Measurements from ENCODE around the gene OSGEP.
"Not testable (repeated sequence)": the region's sequence is repeated elsewhere in the genome, so short reads cannot be mapped to it uniquely, and the experiment has no call there.

The OSGEP gene

DNA sequence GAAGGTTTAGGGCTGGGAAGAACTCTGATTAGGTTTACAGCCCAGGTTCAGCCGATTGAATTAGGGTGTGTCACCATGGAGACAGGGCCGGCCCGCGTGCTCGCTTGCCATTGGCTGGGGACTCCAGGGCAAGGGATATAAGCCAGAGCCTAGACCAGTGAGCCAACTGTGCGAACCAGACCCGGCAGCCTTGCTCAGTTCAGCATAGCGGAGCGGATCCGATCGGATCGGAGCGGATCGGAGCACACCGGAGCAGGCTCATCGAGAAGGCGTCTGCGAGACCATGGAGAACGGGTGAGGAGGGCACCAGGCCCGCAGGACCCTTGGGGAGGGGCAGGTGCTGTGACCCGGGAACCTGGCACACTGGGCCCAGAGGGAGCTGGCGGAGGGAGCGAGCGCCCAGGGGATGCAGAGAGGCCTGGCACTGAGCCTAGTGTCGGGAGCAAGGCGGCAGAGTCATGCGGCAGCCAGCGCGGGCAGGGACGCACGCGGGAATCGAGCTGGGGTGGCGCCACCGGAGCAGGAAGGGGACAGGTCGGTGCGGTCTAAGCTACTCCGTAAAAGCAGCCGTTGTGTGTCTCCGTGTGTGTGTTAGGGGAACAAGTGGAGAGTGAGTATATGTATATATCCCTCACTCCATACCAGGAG, 14.8 kb upstream of the OSGEP start, which contains the start of gene PNP:
Gene PNP (plus strand): TSS at position 165 of the 648 bp plus-strand sequence. CDS start 119 bp downstream, at position 284.
- DNase-seq = peak; percentile 97

GRCh38 chr14:20468764-20469241, 14.2 kb upstream of the OSGEP start:
- no peak for DNase-seq

DNA sequence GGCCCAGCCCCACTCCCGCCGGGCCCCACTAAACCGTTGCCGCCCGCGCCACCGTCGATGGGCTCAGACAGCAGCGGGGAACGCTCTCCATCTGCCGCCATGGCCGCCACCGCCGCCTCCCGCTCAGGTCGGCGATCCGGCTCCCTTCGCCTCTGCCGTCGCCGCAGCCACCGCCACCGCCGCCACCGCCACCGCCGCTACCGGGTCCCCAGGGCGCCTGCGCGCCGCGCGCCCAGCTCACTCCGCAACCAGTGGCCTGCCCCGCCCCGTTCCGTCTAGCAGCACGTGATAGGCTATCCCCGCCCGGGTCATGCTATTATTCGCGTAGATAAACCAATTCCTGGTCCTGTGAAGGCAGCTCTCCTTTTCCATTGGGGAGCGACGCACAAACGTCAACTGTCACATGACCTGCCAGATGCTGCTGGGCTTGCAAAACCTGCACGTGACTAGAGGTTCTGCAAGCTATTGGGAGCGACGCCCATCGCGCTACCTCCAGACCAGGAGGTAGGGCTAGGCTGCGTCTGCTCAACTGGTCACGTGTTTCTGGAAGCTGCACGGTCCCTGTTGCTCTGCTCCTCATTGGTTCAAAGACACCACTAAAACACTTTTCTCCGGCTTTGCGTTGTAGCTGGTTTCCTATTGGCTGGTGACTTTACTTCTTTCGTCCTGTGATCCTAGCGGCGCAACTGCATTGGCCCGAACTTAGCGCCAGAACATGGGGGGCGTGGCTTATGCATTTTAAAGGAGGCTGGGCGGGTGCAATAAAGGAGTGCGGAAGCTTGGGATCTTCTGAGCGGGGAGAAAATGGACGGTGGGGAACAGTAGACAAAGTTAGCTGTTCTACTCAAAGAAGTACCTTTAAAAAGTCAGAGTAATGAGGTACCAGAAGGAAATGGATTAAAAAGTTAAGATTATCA, 6.9 kb upstream of the OSGEP start, which contains the start of gene PIP4P1:
Gene PIP4P1 (minus strand): TSS at position 210 of the 917 bp plus-strand sequence. CDS start 109 bp downstream, at position 101.
- DNase-seq = peak; percentile 100

DNA sequence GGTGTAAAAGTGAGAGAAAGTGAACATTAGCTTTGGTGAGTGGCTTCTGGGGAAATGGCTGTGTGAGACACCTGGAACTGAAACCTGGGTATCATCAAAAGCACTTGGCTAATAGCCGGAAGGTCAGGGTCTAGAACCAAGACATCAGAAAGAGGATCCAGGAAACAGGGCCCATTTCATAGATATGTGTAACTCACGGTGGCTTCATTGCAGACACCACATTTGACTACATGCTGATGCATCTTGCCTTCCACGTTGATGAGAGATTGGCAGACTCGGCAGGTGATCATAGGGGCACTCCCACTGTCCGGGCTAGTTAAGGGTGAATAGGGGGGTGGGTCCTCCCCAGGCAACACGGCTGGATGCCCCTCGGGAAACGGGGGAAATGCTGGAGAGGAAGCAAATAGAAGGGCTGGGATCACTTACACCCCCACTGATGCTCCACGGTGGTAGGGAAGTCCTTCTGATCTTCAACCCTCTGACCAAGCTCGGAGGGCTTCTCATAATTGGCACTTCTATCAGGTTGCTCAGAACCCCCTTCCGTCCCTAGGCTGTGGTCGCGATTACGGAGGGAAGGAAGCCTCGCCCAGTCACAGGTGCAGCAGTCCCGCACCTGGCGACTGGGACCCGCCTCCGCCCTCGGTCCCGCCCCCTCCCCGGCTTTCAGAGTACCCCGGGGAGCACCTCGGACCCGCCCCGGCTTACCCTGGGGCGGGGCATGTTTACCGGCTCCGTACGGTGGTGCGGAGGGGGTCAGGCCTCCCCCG, 6.0 kb upstream of the OSGEP start:
- peak; percentile 43 for DNase-seq

- no peak for DNase-seq
These were observed 3.6 kb upstream of the OSGEP start for GRCh38 chr14:20458031-20458789.

DNA sequence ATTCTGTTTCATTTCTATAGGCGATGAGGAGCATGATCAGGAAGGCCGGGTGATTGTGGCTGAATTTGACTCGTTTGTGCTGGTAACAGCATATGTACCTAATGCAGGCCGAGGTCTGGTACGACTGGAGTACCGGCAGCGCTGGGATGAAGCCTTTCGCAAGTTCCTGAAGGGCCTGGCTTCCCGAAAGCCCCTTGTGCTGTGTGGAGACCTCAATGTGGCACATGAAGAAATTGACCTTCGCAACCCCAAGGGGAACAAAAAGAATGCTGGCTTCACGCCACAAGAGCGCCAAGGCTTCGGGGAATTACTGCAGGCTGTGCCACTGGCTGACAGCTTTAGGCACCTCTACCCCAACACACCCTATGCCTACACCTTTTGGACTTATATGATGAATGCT, 2.4 kb upstream of the OSGEP start:
- DNase-seq = peak; percentile 41

- peak; percentile 97 for DNase-seq
These were observed 1.0 kb upstream of the OSGEP start for GRCh38 chr14:20455355-20456300.

DNA sequence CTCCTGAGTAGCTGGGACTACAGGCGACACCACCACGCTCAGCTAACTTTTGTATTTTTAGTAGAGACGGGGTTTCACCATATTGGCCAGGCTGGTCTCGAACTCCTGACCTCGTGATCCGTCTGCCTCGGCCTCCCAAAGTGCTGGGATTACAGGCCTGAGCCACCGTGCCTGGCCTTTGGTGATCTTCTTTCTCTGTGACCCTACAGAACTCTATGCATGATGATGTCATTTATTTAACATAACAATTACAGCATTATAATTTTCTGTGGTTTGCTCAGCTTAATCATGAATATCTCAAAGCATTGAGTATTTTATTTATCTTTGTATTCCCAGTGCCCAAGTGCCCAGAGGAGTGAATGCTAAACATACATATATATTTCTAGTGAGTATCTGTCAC, 1.8 kb downstream of the OSGEP start:
- DNase-seq = not testable (repeated sequence)

- no peak for DNase-seq
These were observed 7.7 kb downstream of the OSGEP start for GRCh38 chr14:20446889-20447288.

- DNase-seq = not testable (repeated sequence)
These were observed 11.0 kb downstream of the OSGEP start for GRCh38 chr14:20443650-20444049.

DNA sequence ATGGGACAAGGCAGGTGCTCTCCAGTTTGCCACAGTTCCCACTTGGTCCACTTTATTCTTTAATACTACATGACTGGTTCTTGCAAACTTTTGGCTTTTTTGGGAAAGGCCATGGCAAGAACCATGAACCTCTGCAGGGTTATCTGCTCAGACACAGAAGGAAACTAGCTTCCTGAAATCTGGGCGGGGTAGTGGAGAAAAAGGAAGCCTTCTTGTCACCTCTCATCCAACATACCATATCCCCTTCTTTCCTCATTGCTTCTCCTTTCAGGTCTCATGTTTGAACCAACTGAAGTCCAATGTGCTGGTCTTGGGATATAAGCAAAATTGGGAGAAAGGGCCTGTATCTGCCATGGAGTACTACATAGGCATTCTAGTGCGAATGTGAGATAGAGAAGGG, 13.2 kb downstream of the OSGEP start:
- DNase-seq = peak; percentile 60

DNA sequence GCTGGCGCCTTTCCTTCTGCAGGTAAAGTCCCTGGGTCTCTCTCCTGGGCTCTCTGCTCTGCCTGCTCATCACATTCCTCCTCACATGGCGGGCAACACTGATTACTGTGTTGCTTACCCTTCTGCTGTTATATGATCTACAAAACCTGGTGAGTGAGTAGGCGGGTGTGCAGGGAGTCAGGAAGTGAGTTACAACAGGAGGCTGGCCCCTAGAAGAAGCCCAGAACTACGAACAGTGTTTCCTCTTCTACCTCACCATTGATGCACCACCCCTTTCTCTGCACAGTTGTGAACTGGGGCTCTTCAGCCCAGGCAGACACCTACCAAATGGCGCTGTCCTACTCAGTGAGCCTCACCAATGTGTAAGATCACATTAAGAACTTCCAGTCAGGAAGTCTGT, 13.7 kb downstream of the OSGEP start:
- peak; percentile 53 for DNase-seq

- DNase-seq = no peak
These were observed 14.1 kb downstream of the OSGEP start for GRCh38 chr14:20440465-20440864.

GRCh38 chr14:20438664-20439063, 15.9 kb downstream of the OSGEP start:
- no peak for DNase-seq

- no peak for DNase-seq
These were observed 18.3 kb downstream of the OSGEP start for GRCh38 chr14:20436363-20436755.

DNA sequence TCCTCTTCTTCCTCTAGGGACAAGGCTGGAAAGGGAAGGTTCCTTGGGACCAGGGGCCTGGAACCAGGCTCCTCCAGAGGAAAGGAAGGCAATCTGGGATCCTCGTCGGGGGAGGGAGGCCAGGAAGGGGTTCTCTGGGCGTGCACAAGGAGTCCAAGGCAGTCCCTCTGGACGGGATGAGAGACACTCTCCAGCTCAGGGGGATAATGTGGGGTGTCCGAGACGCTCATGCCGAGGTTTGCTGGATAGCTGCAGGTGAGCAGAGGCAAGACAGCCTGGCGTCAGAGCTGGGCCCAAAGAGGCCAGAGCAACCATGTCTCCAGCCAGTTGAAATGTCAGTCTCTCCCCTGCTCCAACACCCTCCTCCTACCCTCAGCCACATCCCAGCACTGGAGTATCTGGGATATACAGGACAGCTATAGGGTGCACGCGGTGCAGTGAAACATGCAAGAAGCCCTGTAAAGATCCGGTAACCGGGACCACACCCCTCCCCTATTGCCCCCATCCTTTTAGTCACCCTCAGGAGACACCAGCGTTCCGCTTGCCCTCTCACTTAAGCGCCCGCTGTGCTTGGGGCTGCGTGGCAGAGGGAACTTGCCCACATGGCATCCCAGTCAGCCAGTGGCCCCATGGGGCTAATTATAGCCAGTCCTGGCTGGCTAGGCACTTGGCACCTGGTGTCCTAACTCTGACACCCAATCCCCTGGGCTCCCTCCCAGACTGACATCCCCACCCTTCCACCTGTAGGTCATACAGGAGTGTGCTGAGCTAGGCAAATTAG, 18.8 kb downstream of the OSGEP start, which contains the start of gene KLHL33:
Gene KLHL33 (minus strand): TSS at position 585 of the 781 bp plus-strand sequence. CDS start 355 bp downstream, at position 230.
- DNase-seq = no peak

DNA sequence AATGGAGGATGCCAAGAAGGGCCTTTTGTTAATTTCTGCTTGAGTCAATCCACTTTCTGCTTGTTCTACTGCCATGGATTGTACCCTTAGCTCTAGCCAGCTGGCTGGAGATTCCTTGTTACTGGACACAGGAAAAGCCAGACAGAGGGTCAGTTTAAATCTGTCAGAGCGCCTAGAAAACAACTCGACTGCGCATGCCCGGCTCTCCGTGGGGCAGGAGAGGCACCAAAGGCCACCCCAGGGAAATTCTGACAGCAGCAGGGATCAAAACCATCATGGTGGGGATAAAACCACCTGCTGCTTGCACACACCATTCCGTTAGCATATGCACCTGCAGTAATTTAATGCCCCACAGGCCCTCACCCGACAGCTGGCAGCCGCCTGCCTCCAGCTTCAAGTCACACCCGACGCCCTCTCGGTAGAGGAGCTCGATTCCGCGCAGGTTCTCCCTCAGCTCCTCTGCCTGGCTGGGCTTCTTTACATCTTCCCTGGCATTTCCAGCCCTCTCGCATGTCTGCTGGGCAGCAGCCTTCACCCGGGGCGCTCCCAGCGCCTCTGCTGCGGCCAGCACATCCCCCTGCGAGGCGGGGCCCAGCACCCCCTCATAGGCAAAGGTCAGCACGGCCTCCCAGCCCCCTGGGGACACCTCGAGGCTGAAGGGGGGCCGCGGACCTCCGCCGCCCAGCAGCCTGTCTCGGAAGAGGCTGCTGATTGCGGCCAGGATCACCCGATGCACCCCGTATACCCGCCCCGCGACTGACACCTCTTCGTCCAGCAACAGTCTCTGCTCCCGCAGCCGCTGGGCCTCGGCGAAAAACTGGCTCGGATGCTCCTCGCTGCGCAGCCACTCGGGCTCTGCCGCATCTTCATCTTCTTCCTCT, 19.7 kb downstream of the OSGEP start:
- no peak for DNase-seq

DNA sequence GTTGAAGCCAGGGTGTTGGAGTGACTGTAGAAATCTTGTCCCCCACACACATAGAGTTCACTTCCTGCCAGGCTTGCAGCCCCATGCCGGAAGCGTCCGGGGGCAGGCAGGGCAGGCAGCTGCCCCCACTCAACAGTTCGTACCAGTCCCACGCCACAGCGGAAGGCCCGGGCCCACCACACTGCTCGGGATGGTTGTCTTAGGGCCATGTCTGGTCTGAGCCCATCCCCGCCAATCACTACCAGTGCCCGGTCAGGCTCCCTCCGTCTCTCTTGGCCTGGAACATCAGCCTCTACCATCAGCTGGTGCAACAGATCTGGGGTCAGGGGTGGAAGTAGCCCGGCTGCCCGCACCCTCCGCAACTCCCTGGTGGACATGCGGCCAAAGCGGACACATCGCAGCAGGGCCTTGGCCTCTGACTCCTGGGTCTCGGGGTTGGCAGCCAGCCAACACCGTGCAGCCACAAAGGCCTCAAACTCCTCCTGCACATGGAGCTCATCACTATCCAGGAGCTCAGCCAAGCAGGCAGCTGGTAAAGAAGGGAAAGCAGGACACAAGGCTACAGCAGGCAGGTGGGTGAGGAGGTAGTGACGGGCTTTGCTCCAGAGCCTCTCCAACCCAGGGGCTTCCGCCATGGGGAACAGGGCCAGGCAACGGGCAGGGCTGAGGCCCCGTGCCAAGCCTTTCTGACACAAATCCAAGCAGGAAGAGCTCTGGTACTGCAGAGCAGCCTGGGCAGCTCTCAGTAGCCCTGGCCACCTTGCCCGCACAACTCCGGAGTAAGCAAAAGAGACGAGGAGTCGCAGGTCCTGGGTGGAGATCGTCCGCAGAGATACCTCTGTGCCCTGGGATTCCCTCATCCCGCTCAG, 24.6 kb downstream of the OSGEP start:
- peak; percentile 23 for DNase-seq
